Inflammatory macrophage (primary cell): Measurements from ENCODE around the gene ITPR3.

Source experiments
- DNase-seq, 2 donors: peaks; one replicate each; pipeline ENCODE4 v3.0.0-alpha.2; 2020 to 2022
- total RNA-seq, 18 experiments: gene quantifications; one replicate each; lab custom pipeline; 2026; ENCODE audit warnings: mixed read lengths in 6 of 18, inconsistent platforms in 2 of 18; lab: John Stamatoyannopoulos, UW

The ITPR3 gene
- total RNA-seq = 1.5 to 7.5 (median 2.9) reads per million in 18 experiments

DNA sequence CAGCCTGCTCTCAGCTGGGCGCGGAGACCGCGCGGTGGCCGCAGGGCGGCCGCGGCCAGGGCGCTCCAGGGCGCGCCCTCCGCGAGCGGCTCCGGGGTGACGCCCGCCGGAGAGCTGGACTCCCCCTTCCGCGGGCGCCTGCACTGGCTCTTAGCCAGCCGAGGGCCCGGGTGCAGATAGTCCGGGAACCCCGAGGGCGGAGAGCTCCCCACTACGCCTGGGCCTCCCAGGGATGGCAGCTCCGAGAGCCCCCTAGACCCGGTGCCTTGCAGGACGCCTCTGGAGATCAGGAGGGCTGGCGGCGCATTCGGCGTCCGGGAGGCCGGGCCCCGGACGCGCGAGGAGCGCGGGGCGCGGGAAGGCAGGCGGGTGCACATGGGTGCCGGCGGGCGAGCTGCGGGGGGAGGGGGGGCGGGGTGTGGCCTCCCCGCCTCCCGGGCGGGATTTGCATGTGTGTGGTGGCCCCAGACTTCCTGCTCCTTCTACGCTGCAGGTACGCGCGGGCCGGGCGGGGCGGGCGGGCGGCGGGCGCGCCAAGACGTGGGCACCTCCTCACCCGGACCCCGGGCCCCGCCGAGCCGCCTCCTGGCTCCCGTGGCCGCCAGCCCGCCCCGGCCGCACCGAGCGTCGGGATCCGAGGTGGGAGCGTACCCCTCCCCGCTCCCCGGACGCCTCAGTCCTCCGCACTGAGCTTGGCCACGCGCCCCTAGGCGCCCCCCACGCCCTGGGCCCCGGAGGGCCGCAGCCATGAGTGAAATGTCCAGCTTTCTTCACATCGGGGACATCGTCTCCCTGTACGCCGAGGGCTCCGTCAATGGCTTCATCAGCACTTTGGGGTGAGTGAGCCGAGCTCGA is at the start of gene ITPR3:
TSS of gene ITPR3 (plus strand) at position 467 of the 855 bp plus-strand sequence. CDS start at position 748, 281 bp downstream.
- peak; percentile 5 to 36 for DNase-seq

DNA sequence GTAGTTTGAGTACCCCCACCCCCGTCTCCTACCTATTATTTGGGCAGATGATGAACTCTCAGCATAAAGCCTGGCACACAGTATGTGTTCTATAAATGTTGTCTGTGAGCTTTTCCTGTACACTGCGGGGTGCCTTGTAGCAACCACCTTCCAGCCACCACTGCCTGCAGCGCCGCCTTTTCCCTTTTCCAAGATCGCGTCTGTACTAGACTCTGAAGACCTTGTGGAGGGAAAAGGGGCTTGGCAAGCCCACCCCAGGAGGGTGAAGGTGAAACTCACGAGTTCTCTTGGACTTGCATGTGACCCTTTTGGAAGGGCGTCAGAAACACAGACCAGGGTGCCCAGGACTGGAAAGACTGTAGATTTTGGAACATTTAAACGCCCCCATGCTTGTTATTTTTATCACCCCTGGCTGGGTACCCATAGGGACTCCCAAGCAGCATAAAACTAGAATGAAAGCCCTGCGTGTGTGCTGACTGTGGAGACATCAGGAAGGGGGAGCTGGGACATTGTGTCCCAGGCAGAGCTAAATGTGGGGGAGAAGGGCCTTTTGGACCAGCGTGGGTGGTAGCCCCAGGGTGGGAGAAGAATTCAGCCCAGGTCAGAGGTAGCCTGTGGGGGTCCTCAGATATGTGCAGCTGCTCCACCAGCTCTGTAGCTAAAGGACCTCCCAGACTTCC is 49.3 kb upstream of the ITPR3 start:
- DNase-seq = no peak

DNA sequence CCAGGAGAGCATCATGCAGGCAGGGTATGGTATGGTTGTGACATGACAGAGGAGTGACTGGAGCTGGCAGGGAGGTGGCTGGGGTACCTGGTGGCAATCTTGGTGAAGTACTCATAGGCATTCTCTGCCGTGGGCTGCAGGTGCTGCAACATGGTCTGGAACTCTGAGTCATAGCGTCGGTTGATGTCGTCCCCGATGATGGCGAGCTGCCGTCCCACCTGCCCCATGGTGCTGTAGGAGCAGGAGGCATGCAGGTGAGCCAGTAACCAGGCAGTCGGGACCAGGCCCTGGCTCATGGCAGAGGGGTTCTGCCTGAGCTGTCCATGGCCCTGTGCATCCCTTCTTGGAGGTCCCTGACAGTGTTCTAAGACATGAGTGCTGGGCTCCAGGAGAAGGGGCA is 45.9 kb upstream of the ITPR3 start:
- no peak for DNase-seq

DNA sequence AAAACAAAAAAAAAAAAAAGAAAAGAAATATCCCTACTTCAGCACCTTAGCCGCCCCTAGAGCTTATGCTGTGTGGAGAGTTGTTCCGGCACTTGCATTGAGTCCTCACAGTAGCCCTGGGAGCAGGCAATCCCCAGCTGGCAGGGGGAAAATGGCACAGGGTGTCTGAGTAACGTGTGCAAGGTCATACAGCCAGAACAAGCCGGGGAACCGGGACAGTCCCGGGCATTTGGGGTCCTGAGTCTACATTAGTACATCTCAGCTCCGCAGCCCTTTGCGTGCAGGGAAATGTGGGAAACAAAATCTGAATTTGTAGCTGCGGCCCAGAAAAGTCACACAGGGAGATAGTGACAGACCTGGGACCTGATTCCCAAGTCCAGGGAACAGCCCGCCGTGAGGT is 44.5 kb upstream of the ITPR3 start:
- no peak for DNase-seq

DNA sequence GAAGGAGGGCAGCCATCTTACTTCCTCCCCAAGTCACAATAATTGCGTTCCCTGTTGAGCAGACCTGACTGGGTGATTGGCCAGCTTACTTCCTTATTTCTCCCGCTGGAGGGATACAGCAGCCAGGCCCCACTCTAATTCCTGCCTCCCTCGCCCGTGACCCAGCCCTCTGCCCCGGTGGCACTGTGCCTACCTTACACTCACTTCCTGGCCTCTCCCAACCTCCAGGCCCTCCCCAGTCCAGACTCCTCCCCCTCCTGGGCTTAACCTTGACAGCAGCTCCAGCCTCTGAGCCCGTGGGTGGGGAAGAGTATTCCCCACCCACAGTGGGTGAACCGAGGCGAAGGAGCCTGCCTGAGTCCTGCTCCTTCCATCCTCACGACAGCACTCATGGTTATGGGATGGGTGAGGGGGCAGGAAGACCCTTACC is 44.0 kb upstream of the ITPR3 start:
- peak; percentile 78 to 88 for DNase-seq

DNA sequence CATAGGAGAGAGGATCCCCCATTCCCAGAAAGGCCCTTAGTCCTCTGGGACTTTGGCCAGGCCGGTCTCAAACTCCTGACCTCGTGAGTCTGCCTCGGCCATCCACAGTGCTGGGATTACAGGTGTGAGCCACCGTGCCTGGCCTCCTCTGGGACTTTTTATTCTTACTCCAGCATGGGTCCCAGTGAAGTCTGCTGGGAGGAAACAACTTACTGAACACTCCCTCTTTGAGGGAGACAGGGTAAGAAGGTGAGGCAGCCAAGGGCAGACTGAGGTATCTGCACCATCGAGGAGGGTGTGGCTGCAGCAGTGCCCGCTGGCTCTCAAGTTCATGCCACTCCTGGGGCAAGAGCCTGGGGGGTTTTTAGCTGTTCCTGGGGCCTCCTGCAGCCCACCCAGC is 43.4 kb upstream of the ITPR3 start:
- no peak for DNase-seq

DNA sequence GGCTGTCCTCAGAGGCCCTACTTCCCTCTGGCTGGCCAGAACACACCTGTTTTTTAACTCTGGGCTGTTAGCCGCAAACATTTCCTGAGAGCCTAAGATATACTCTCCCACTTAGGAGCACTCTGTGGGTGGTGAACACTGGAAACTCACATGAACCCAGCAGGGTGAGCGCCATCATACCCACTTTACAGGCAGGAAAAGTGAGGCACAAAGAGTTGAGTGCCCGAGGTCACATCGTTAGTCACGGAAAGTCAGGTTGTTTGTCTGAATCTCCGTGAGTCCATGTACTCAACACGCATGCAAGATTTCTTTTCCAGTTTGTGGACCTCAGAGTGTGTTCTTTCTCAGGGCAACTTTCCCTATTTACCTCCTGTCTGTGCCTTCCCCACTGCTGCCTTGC is 43.0 kb upstream of the ITPR3 start:
- no peak for DNase-seq

DNA sequence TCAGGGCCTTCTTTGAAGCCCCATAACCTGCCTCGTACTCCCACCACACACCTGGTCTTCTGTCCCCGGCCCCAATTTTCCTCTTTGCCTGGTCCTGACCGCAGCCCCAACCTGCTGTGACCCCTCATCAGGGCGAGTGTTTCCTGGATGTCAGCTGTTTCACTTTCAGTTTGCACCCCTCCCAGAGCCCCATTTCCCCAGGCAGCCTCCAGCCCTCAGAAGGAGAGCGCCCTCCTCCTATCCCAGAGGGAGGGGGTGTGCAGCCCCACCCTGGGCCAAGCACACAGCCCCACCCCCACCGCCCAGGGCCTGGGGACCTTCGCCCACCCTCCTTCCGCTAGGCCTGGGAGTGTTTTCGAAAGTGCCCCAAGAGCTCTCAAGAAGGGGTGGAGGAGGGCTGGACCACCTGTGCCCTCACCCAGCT is 42.5 kb upstream of the ITPR3 start:
- no peak for DNase-seq

DNA sequence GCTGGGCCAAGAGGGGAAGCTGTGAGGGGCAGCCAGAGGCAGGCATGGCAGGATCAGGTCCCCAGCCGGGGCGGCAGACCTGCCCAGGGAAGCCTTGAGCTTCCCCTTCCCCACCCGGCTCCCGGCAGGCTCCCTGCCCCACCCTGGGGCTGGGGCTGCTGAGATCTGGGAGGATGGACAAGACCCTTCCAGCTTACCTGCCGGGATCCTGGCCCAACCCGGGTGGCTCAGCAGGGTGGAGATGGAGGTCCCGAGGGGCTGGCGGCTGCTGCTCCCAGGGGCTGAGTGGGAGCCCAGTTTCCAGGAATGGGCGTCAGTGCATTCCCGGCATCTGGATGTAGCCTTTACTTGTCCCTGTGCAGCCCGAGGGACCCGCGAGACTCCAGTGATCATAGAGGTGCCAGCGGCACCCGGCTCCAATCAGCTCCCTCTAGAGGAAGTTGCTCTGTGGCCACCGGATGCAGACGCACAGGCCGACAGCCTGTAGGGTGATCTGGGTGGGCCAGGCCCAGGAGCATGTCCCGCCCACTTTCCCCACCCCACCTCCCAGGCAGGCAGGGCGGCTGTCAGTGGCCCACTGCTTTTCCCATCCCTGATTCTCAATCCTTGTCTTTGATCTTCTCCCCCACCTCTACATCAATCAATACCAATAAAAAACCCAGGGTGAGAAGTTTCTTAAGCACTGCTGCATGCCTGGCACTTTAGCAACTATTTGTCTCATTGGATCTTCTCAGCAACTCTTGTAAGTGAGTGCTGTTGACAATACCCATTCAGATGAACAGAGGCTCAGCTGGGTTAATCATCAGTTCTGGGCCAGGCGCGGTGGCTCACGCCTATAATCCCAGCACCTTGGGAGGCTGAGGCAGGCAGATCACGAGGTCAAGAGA is 41.1 kb upstream of the ITPR3 start, which contains the start of gene BAK1:
TSS of gene BAK1 (minus strand) at position 449 of the 887 bp plus-strand sequence. CDS start 2,672 bp downstream, outside the sequence.
- peak; percentile 81 to 91 for DNase-seq

DNA sequence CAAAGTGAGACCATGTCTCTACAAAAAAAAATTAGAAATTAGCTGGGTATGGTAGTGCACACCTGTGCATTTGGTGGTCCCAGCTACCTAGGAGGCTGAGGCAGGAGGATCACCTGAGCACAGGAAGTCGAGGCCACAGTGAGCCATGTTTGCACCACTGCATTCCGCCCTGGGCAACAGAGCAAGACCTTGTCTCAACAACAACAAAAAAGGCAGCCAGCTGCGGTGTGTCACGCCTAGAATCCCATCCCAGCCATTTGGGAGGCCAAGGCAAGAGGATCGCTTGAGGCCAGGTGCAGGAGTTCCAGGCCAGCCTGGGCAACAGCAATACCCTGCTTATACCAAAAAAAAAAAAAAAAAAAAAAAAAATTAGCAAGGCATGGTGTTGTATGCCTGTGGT is 39.9 kb upstream of the ITPR3 start:
- DNase-seq = no peak

DNA sequence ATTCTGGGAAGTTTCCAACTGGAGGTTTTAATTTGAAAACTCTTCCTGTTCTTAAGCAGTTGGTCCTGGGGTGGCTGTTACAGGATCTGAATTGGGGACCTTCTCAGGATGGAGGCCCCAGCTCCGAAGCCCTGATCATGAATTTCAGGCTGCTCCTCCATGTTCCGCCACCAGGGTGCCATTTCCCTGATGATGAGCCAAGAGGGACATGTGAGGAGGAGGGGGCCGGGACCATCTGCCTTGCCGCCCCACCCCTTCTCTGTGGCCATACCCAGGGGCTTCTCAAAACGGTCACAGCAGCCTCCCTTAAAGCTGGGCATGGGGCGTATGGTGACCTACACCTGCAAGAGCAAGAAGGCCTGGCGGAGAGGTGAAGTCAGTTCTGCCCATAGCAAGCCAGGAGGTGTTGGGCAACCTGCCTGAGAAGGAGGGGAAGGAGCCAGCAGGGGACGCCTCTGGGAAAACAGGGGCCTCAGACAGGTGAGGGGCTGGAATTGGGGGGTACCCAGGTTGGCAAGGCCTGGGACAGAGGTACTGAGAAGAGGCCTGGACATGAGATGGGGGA is 37.4 kb upstream of the ITPR3 start:
- no peak for DNase-seq

DNA sequence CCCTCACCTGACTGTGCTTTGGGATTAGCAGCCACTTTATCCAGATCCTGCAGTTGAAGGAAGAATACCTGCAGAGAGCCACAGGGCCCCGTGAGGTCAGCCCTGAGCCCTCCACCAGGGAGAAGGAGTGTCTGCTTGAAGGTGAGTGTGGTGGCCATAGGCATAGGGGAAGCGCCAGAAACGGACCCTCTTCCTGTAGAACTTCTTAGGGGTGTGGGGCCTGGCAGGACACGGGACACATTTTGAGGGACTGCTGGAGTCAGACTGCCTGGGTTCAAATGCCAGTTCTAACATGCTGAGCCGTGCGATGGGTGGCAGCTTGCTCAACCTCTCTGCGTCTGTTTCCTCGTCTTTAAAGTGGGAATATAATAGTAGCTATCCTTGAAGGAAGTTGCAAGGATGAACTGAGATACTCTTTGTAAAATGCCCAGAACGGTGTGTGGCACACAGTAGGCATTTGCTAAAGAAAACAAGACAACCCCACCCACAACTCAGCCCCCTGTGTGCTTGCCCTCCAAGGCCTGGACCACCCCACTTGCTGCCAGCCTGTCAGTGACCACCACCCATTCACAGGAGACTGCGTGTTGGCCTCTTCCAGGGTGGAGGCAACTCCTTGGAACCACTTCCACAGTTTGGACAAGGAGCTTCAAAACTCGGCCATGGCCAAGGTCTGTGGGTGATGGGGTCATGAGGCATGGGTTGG is 36.3 kb upstream of the ITPR3 start:
- no peak for DNase-seq

DNA sequence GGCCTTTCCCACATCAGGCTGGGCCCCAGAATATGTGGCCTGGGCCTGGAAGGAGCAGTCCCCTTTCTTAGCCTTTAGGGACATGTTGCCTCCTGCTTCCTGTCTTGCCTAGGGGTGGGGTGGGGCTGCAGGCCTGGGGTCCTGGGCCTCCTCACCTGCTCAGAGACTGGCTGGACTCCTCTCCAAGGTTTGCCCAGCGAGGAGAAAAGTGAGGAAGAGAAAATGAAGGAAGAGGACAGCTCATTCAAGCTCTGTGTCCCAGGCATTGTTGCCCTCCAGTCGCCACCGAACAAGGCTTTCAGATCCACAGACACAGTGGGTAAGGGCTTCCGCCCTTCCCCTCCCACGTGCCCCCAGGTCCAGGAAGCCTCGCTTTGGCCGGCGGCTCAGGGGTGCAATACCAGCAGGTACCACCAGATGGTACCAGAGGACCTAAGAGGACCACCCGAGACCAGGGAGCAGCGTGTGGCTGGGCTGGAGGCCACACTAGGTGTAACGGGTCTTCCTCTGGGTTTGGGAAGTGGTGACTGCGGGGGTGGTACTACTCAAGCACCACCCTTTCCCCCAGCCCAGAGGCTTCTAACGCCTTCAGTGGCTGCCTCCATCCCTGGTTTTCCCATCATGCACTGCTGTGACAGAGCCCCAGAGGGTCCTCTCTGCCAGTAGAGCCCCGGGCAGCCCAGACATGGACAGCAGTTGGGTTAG is 35.6 kb upstream of the ITPR3 start:
- peak; percentile 75 to 76 for DNase-seq

DNA sequence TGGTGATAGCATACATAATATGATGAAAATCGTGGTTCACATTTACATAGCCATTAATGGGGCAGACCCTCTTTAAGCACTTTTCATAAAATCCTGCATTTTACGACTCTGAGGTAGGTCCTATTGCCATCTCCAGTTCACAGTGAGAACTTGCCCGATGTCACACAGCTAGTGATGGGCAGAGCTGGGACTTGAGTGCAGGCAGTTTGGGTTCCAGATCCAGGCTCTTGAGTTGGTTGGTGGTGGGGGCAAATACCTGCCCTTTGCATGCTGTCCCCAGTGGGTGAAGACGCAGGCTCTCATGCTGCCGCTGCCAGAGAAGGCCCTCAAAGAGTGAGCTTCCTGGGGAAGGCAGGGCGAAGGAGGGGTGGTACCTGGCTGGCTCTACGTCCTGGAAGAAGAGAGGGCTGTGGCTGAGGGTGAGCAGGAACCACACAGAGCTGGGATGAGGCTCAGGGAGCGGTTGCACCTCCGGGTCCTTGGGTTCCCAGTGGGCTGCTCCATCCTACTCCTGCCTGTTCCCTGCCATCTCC is 34.9 kb upstream of the ITPR3 start:
- no peak for DNase-seq

DNA sequence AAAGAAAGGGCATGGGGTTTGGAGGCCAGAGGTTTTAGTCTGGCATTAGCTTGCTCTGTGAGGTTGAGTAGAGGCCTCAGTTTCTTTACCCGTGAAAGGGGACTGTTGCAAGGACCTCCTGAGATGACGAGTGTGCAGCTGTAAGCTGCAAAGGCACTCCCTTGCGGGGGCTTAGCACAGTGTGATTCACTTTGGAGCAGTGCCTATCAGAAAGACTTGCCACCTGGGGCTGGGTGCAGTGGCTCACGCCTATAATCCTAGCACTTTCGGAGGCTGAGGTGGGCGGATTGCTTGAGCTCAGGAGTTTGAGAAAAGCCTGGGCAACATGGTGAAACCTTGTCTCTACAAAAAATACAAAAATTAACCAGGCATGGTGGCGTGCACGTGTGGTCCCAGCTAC is 33.6 kb upstream of the ITPR3 start:
- DNase-seq = no peak

DNA sequence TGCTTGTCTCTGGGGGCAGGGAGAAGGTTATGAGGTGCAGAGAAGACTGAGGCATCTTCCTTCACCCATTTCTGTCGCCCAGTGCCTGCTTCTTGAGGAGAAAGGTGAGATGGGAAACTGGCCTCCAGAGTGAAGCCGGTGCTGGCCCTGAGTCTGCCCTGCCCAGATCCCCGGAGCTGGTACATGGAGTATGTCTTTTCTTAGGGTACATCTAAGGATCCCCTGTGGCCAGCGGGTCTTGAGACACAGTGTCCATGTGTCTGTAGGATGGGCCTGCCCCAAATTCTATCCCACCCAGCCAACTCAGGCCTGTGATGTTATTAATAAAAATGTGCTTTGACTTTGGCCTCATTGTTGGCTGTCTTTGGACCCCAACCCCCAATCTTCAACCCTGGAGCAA is 32.2 kb upstream of the ITPR3 start:
- no peak for DNase-seq

DNA sequence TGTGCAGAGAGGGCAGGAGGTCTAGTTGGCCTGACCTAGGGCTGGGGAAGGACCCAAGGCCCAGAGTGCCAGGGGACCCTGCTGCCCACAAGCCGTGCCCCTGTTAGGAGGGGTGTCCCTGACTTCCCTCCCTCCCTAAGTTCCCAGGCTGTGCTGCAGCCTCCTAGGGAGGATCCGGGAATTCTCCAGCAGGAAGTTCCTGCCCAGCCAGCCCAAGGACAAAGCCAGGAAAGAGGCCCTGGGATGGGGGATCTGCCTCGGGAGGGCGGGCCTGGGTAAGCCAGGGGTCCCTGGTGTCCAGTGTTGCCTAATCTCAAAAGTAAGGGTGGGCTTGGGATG is 31.8 kb upstream of the ITPR3 start:
- DNase-seq = no peak

DNA sequence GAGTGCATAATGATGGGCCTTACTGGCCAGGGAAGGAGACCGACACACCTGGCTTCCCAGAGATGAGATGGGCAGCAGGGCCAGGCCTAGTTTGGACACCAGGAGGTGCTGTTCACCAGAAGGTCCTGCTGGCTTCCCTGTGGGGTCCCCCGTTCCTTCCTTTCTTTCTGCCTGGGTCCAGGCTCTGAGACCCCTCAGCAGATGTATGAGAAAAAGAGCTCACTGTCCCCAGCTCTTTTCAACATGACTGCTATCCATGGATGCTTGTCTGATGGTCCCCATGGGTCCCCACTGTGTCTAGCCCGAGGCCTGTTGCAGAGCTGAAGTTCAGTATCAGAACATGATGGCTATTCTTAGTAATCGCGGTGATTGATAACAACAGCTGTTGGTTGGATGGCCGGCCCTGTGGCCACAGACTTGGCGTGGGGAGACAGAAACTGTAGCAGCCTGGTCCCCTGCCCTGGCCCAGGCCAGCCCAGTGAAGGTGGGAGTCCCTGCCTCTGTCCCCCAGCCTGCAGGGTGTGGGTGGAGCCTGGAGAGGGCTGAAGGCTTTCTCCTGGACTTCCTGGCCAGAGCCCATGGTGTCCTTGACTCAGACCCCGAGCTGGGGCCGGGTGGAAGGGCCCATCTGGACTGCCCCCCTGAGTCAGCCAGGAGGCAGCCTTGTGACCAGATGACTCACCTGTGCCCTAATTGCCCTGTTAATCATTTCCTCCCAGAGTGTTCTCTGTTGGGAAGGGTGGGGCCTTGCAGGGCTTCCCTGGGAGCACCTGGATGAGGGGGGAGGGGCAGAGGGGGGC is 31.2 kb upstream of the ITPR3 start:
- DNase-seq = no peak

DNA sequence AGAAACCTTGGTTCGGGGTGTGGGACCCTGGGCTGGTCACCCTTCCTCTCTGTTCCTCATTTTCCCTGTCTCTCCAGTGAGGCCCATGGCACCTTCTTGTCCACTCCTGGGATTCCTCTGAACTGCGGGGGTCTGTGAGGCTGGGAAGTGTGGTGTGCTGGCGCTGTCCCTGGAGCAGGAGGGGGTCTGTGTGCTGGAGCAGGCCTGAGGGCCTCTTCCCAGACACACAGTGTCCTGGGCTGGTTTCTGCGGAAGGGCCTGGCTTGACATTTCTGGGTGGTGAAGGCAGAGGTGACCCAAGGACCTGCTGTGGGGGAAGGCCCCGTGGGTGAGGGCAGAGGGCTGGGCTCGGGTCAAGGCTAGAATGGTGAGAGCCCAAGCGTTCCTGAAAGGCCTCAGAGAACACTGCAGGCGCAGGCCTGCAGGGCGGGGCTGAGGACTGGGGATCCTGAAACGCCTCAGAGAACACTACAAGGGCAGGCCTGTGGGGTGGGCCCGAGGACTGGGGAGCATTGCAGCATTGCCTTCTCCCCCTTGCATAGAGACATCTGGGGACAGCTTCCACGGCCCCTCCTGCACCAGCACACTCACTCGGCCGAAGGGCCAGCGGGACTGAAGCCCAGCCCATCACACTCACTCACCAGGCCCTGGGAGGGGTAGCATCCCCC is 30.5 kb upstream of the ITPR3 start:
- no peak for DNase-seq
